Mesenchymal stem cell (in vitro differentiated cells and primary cell): ENCODE results near the gene NFS1.

Source experiments
- DNase-seq: peaks from one replicate; pipeline ENCODE4 v3.0.0-alpha.2; 2013
- H2AFZ ChIP-seq: one replicate; pipeline ENCODE4 v1.6.1; 2013; ENCODE audit warnings: low read depth, mild to moderate bottlenecking, control low read depth, inconsistent platforms, low read length, moderate library complexity
- H2AK5ac ChIP-seq: 2 replicates; pipeline ENCODE4 v1.6.1; 2013; ENCODE audit warnings: low read length, moderate library complexity, mild to moderate bottlenecking, inconsistent platforms; ENCODE audit not compliant: severe bottlenecking
- H2BK120ac ChIP-seq: one replicate; pipeline ENCODE4 v1.6.1; 2013; ENCODE audit warnings: low read depth, mild to moderate bottlenecking, inconsistent platforms, low read length, moderate library complexity
- H2BK12ac ChIP-seq, 2 experiments: one replicate each; pipeline ENCODE4 v1.6.1; 2013; ENCODE audit warnings: inconsistent platforms in 2 of 2, low read length in 2 of 2, mild to moderate bottlenecking in 2 of 2, moderate library complexity in 2 of 2, control low read depth in 1 of 2
- H2BK15ac ChIP-seq: one replicate; pipeline ENCODE4 v1.6.1; 2013; ENCODE audit warnings: mild to moderate bottlenecking, low read depth, inconsistent platforms; ENCODE audit not compliant: poor library complexity, severe bottlenecking
- H2BK5ac ChIP-seq: 2 replicates; pipeline ENCODE4 v1.6.1; 2013; ENCODE audit warnings: low read depth, mild to moderate bottlenecking, low read length, control low read depth, inconsistent platforms; ENCODE audit not compliant: poor library complexity, severe bottlenecking
- H3K14ac ChIP-seq, 2 experiments: one replicate each; pipeline ENCODE4 v1.6.1; 2013; ENCODE audit warnings: inconsistent platforms in 2 of 2, low read length in 2 of 2, control low read depth in 1 of 2, mild to moderate bottlenecking in 1 of 2, moderate library complexity in 1 of 2
- H3K18ac ChIP-seq, 2 experiments: one replicate each; pipeline ENCODE4 v1.6.1; 2013; ENCODE audit warnings: inconsistent platforms in 2 of 2, low read length in 2 of 2, control low read depth in 1 of 2, low read depth in 1 of 2, mild to moderate bottlenecking in 1 of 2
- H3K23ac ChIP-seq, 2 experiments: one replicate each; pipeline ENCODE4 v1.6.1; 2013; ENCODE audit warnings: inconsistent platforms in 2 of 2, low read length in 2 of 2, mild to moderate bottlenecking in 2 of 2, moderate library complexity in 2 of 2, control low read depth in 1 of 2
- H3K27ac ChIP-seq: 2 replicates; pipeline ENCODE4 v1.5.1; 2013; ENCODE audit warnings: mild to moderate bottlenecking, moderate library complexity, low read length, control low read depth, inconsistent platforms; ENCODE audit not compliant: poor library complexity, severe bottlenecking
- H3K27me3 ChIP-seq, 2 experiments: 2 replicates each; pipeline versions ENCODE4 v1.6.1 to v1.7.0; 2013; ENCODE audit warnings: low read length in 2 of 2, mild to moderate bottlenecking in 2 of 2, moderate library complexity in 2 of 2, control low read depth in 1 of 2, inconsistent platforms in 1 of 2; ENCODE audit not compliant: control insufficient read depth in 1 of 2, insufficient read depth in 1 of 2
- H3K36me3 ChIP-seq, 2 experiments: 2 replicates each; pipeline versions ENCODE4 v1.6.1 to v1.7.0; 2013; ENCODE audit warnings: low read length in 2 of 2, control low read depth in 1 of 2, inconsistent platforms in 1 of 2, low read depth in 1 of 2, mild to moderate bottlenecking in 1 of 2; ENCODE audit not compliant: insufficient read depth in 2 of 2, control insufficient read depth in 1 of 2
- H3K4ac ChIP-seq, 2 experiments: one replicate each; pipeline ENCODE4 v1.6.1; 2013; ENCODE audit warnings: inconsistent platforms in 2 of 2, low read length in 2 of 2, mild to moderate bottlenecking in 2 of 2, moderate library complexity in 2 of 2, control low read depth in 1 of 2, low read depth in 1 of 2
- H3K4me1 ChIP-seq: 2 replicates; pipeline ENCODE4 v1.6.1; 2013; ENCODE audit warnings: low read depth, low read length, control low read depth; ENCODE audit not compliant: control insufficient read depth, insufficient read depth
- H3K4me2 ChIP-seq: 2 replicates; pipeline ENCODE4 v1.6.1; 2013; ENCODE audit warnings: low read length, mild to moderate bottlenecking, inconsistent platforms; ENCODE audit not compliant: poor library complexity, severe bottlenecking
- H3K4me3 ChIP-seq, 2 experiments: 2 replicates each; pipeline versions ENCODE4 v1.5.1 to v1.7.0; 2013; ENCODE audit warnings: low read length in 2 of 2, mild to moderate bottlenecking in 2 of 2, control low read depth in 1 of 2, low read depth in 1 of 2; ENCODE audit not compliant: insufficient read depth in 1 of 2
- H3K79me1 ChIP-seq: replicated peaks from 2 replicates; pipeline ENCODE4 v1.6.1; 2013; ENCODE audit warnings: mild to moderate bottlenecking, control low read depth, low read length, inconsistent platforms; ENCODE audit not compliant: poor library complexity, severe bottlenecking
- H3K9ac ChIP-seq: 2 replicates; pipeline ENCODE4 v1.7.0; 2013; ENCODE audit warnings: mild to moderate bottlenecking, low read length, moderate library complexity
- H3K9me3 ChIP-seq: 2 replicates; pipeline ENCODE4 v1.7.0; 2013; ENCODE audit warnings: mild to moderate bottlenecking, low read length; ENCODE audit not compliant: control insufficient read depth
- H4K8ac ChIP-seq: one replicate; pipeline ENCODE4 v1.6.1; 2013; ENCODE audit warnings: inconsistent platforms, mild to moderate bottlenecking, low read length, moderate library complexity
- H4K91ac ChIP-seq: one replicate; pipeline ENCODE4 v1.6.1; 2013; ENCODE audit warnings: mild to moderate bottlenecking, low read length, inconsistent platforms
- WGBS: methylation state at CpG from one replicate; pipeline ENCODE4 v1.1.7; 2013; ENCODE audit warnings: mixed read lengths; 5-methylcytosine and 5-hydroxymethylcytosine counted together

Gene NFS1

GRCh38 chr20:35648836-35649235 is 50.3 kb downstream of the NFS1 start:
- H3K27ac ChIP-seq = no peak overlapping the region
- no peaks in the 10 kb centered on the region for H3K27me3 ChIP-seq
- H3K4me1 ChIP-seq = peaks cover 2% of the 10 kb centered on the region
- H3K14ac ChIP-seq = no peak overlapping the region
- H3K4ac ChIP-seq = no peak overlapping the region
- no peak overlapping the region for H3K18ac ChIP-seq
- H3K23ac ChIP-seq = no peak overlapping the region
- H2BK15ac ChIP-seq = no peak overlapping the region
- H2AFZ ChIP-seq = no peak overlapping the region
- DNase-seq = no peak
- H3K9ac ChIP-seq = no peak overlapping the region
- no peaks in the 10 kb centered on the region for H3K9me3 ChIP-seq
- no peak overlapping the region for H4K91ac ChIP-seq
- peaks cover 6% of the 10 kb centered on the region for H3K79me1 ChIP-seq
- no peak overlapping the region for H4K8ac ChIP-seq
- no peak overlapping the region for H2AK5ac ChIP-seq
- H3K4me2 ChIP-seq = no peak overlapping the region
- H2BK12ac ChIP-seq = no peak overlapping the region
- no peak overlapping the region for H3K4me3 ChIP-seq
- H2BK120ac ChIP-seq = no peak overlapping the region
- H3K36me3 ChIP-seq = peaks cover 14 to 34% of the 10 kb centered on the region in 2 experiments
- no peak overlapping the region for H2BK5ac ChIP-seq

- peaks cover 20% of the 10 kb centered on the region for H3K79me1 ChIP-seq
- H3K9me3 ChIP-seq = no peaks in the 10 kb centered on the region
- H3K23ac ChIP-seq = no peak overlapping the region
- H2AFZ ChIP-seq = no peak overlapping the region
- no peaks in the 10 kb centered on the region for H3K4me1 ChIP-seq
- no peak overlapping the region for H3K4me2 ChIP-seq
- H3K36me3 ChIP-seq = peaks cover 9 to 16% of the 10 kb centered on the region in 2 experiments
- H2BK5ac ChIP-seq = no peak overlapping the region
- no peak for DNase-seq
- no peak overlapping the region for H4K8ac ChIP-seq
- H2BK12ac ChIP-seq = no peak overlapping the region
- H2AK5ac ChIP-seq = no peak overlapping the region
- H3K27ac ChIP-seq = no peak overlapping the region
- H3K14ac ChIP-seq = no peak overlapping the region
- no peak overlapping the region for H4K91ac ChIP-seq
- no peak overlapping the region for H3K4me3 ChIP-seq
- H3K4ac ChIP-seq = no peak overlapping the region
- no peak overlapping the region for H3K9ac ChIP-seq
- no peak overlapping the region for H2BK15ac ChIP-seq
- WGBS = 90% methylated on average over 2 of the region's 2 CpGs
- H3K27me3 ChIP-seq = no peaks in the 10 kb centered on the region
- H2BK120ac ChIP-seq = no peak overlapping the region
- no peak overlapping the region for H3K18ac ChIP-seq
Measured at GRCh38 chr20:35644806-35645205, 54.3 kb downstream of the NFS1 start.

DNA sequence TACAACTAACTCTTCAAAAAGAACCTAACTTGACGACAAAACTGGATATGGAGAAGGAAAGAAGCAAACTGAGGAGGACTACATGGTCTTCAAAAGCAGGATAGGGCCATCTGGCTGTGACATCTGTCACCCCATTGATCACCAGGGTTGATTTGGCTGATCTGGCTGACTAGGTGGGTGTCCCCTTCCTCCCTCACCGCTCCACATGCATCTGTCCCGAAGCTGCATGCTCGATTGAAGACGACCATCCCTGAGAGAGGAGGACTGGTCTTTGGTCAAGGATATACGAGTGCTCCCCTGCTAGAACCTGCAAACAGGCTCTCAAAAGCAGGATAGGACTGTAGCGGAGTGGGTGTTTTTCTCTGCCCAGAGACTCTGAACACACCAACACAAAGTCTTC is 56.1 kb downstream of the NFS1 start:
- Histone ChIP-seq H3K79me1 (peaks cover 20% of the 10 kb centered on the region), H2BK15ac (no peak overlapping the region), H4K8ac (no peak overlapping the region), H2BK120ac (no peak overlapping the region), H3K4me2 (no peak overlapping the region), H3K18ac (no peak overlapping the region), H3K9ac (no peak overlapping the region), H3K9me3 (no peaks in the 10 kb centered on the region), H3K27ac (no peak overlapping the region), H3K4ac (no peak overlapping the region), H3K14ac (no peak overlapping the region), H2BK12ac (no peak overlapping the region), H2BK5ac (no peak overlapping the region), H3K23ac (no peak overlapping the region), H3K4me3 (no peak overlapping the region), H3K27me3 (no peaks in the 10 kb centered on the region), H2AK5ac (no peak overlapping the region), H3K4me1 (no peaks in the 10 kb centered on the region), H3K36me3 (peaks cover 9 to 16% of the 10 kb centered on the region in 2 experiments), H4K91ac (no peak overlapping the region), H2AFZ (no peak overlapping the region)
- WGBS = 98% methylated on average over 7 of the region's 7 CpGs
- no peak for DNase-seq

DNA sequence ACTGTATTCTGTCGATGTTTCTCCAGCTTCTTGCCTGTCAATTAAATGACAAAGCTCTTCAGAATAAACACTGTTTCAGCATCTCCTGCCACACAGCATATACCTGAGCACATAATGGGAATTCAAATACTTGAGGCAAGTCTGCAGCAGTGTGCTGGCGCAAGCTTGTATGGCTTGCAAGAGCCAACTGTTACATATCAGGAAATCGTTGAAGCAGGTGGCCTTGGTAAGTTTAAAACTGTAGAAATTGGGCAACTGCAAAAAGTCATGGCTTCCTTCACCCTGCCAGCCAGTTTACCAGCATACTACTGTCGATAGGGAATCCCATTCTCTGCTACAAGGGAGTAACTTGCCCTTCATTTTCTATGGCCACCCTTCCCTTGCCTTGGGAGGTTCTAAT is 57.4 kb downstream of the NFS1 start:
- H3K4me3 ChIP-seq = no peak overlapping the region
- H3K9me3 ChIP-seq = no peaks in the 10 kb centered on the region
- no peak overlapping the region for H3K4me2 ChIP-seq
- peaks cover 3% of the 10 kb centered on the region for H3K4me1 ChIP-seq
- no peak for DNase-seq
- no peaks in the 10 kb centered on the region for H3K27me3 ChIP-seq
- H3K9ac ChIP-seq = no peak overlapping the region
- no peak overlapping the region for H3K23ac ChIP-seq
- H4K91ac ChIP-seq = no peak overlapping the region
- H3K27ac ChIP-seq = no peak overlapping the region
- H3K4ac ChIP-seq = no peak overlapping the region
- no peak overlapping the region for H3K14ac ChIP-seq
- H2AFZ ChIP-seq = no peak overlapping the region
- no peak overlapping the region for H2BK15ac ChIP-seq
- H2BK12ac ChIP-seq = no peak overlapping the region
- H2BK5ac ChIP-seq = no peak overlapping the region
- H3K79me1 ChIP-seq = peaks cover 18% of the 10 kb centered on the region
- no peak overlapping the region for H2AK5ac ChIP-seq
- H4K8ac ChIP-seq = no peak overlapping the region
- 96% methylated on average over 4 of the region's 4 CpGs for WGBS
- peaks cover 3 to 14% of the 10 kb centered on the region in 2 experiments for H3K36me3 ChIP-seq
- H2BK120ac ChIP-seq = no peak overlapping the region
- no peak overlapping the region for H3K18ac ChIP-seq
